Upper lobe of right lung (tissue), 1 donor: ENCODE measurements around the gene GREB1L. TPM values are rescaled to one million over a fixed set of nuclear protein-coding genes. Genes with fewer than 3 reads are reported as not detected.
"Not testable (repeated sequence)": the region's sequence is repeated elsewhere in the genome, so short reads cannot be mapped to it uniquely, and the experiment has no call there.

ENCODE experiments used
- ATAC-seq: fragments of 200-7000 bp; cut with Tn5 transposase; one replicate; pipeline ENCODE4 v1.9.1; 2020; ENCODE audit warnings: mild to moderate bottlenecking, moderate library complexity
- DNase-seq: peaks from one replicate; pipeline ENCODE4 v3.0.0-alpha.2; 2020
- H3K27ac ChIP-seq: fragments of 200-600 bp; one replicate; pipeline ENCODE4 v1.8.0; 2022
- H3K27me3 ChIP-seq: fragments of 200-600 bp; one replicate; pipeline ENCODE4 v1.8.0; 2022; ENCODE audit warnings: mild to moderate bottlenecking
- H3K36me3 ChIP-seq: fragments of 200-600 bp; one replicate; pipeline ENCODE4 v1.8.0; 2022
- H3K4me1 ChIP-seq: fragments of 200-600 bp; one replicate; pipeline ENCODE4 v1.8.0; 2022
- H3K4me3 ChIP-seq: fragments of 200-600 bp; one replicate; pipeline ENCODE4 v1.8.0; 2022; ENCODE audit warnings: mild to moderate bottlenecking
- H3K9me3 ChIP-seq: fragments of 200-600 bp; one replicate; pipeline ENCODE4 v1.8.0; 2022
- CTCF ChIP-seq: fragments of 200-600 bp; IDR thresholded peaks from one replicate; pipeline ENCODE4 v1.8.0; 2022; ENCODE audit warnings: antibody characterized with exemption
- intact Hi-C: fragments of 100-400 bp; cut with DNase I; formaldehyde crosslinking; loops from one replicate; pipeline ENCODE4 v1.11.0; 2022
- total RNA-seq: library from RNA; stranded (reverse); fragmentation: NEBNext Ultra II Directional; extraction: Animal tissue kit (Norgen Biotek cat#: 25700); gene quantifications from one replicate; pipeline ENCODE4 v1.2.1, GENCODE V29; 2021
- donor health status: DM: no; HTN: yes; CAD: no; lungs with severe emphysema.

GREB1L gene
- total RNA-seq, 1 donor from 2014 or later = 1.2 TPM

- DNase-seq (no peak), ATAC-seq (no peak)
- no peaks in the 10 kb centered on the region for H3K9me3 ChIP-seq
- intact Hi-C loops = no loop called here
- no peaks in the 10 kb centered on the region for H3K4me1 ChIP-seq
- TF ChIP-seq CTCF = no peak
- H3K4me3 ChIP-seq = no peak overlapping the region
- no peaks in the 10 kb centered on the region for H3K36me3 ChIP-seq
- no peak overlapping the region for H3K27ac ChIP-seq
- H3K27me3 ChIP-seq = no peaks in the 10 kb centered on the region
These were observed 30.1 kb downstream of the GREB1L start for GRCh38 chr18:21272016-21272579.

GRCh38 chr18:21273568-21273967 is 31.5 kb downstream of the GREB1L start:
- TF ChIP-seq CTCF = no peak
- intact Hi-C loops = no loop called here
- no peaks in the 10 kb centered on the region for H3K36me3 ChIP-seq
- H3K4me3 ChIP-seq = no peak overlapping the region
- no peaks in the 10 kb centered on the region for H3K4me1 ChIP-seq
- ATAC-seq = no peak
- no peaks in the 10 kb centered on the region for H3K27me3 ChIP-seq
- no peaks in the 10 kb centered on the region for H3K9me3 ChIP-seq
- DNase-seq = no peak
- H3K27ac ChIP-seq = no peak overlapping the region

GRCh38 chr18:21275645-21276044 is 33.6 kb downstream of the GREB1L start:
- H3K27ac ChIP-seq = no peak overlapping the region
- no peaks in the 10 kb centered on the region for H3K4me1 ChIP-seq
- H3K27me3 ChIP-seq = no peaks in the 10 kb centered on the region
- H3K9me3 ChIP-seq = no peaks in the 10 kb centered on the region
- no peaks in the 10 kb centered on the region for H3K36me3 ChIP-seq
- ATAC-seq = no peak
- no peak for TF ChIP-seq CTCF
- intact Hi-C loops = no loop called here
- H3K4me3 ChIP-seq = no peak overlapping the region
- no peak for DNase-seq

GRCh38 chr18:21277578-21277977 is 35.5 kb downstream of the GREB1L start:
- DNase-seq (no peak), ATAC-seq (no peak)
- Histone ChIP-seq H3K9me3 (no peaks in the 10 kb centered on the region), H3K4me1 (no peaks in the 10 kb centered on the region), H3K36me3 (no peaks in the 10 kb centered on the region), H3K4me3 (no peak overlapping the region), H3K27ac (no peak overlapping the region), H3K27me3 (no peaks in the 10 kb centered on the region)
- intact Hi-C loops = no loop called here
- no peak for TF ChIP-seq CTCF

- H3K4me1 ChIP-seq, H3K27me3 ChIP-seq, H3K9me3 ChIP-seq, H3K36me3 ChIP-seq, H3K4me3 ChIP-seq, DNase-seq, ATAC-seq, intact Hi-C loops, H3K27ac ChIP-seq: not testable (repeated sequence)
These were observed 36.2 kb downstream of the GREB1L start for GRCh38 chr18:21278218-21278617.

GRCh38 chr18:21281603-21282002 is 39.6 kb downstream of the GREB1L start:
- DNase-seq (no peak), ATAC-seq (no peak)
- Histone ChIP-seq H3K9me3 (no peaks in the 10 kb centered on the region), H3K36me3 (no peaks in the 10 kb centered on the region), H3K4me3 (no peak overlapping the region), H3K4me1 (no peaks in the 10 kb centered on the region), H3K27ac (no peak overlapping the region), H3K27me3 (no peaks in the 10 kb centered on the region)
- no peak for TF ChIP-seq CTCF
- intact Hi-C loops = no loop called here
